ENCODE results near the gene KCTD2. TPM values are rescaled to one million over a fixed set of nuclear protein-coding genes. Genes with fewer than 3 reads are reported as not detected.

KCTD2 gene
- total RNA-seq, 6 donors from 2014 or later, result 17.8 to 26.1 (median 22.9) TPM

DNA sequence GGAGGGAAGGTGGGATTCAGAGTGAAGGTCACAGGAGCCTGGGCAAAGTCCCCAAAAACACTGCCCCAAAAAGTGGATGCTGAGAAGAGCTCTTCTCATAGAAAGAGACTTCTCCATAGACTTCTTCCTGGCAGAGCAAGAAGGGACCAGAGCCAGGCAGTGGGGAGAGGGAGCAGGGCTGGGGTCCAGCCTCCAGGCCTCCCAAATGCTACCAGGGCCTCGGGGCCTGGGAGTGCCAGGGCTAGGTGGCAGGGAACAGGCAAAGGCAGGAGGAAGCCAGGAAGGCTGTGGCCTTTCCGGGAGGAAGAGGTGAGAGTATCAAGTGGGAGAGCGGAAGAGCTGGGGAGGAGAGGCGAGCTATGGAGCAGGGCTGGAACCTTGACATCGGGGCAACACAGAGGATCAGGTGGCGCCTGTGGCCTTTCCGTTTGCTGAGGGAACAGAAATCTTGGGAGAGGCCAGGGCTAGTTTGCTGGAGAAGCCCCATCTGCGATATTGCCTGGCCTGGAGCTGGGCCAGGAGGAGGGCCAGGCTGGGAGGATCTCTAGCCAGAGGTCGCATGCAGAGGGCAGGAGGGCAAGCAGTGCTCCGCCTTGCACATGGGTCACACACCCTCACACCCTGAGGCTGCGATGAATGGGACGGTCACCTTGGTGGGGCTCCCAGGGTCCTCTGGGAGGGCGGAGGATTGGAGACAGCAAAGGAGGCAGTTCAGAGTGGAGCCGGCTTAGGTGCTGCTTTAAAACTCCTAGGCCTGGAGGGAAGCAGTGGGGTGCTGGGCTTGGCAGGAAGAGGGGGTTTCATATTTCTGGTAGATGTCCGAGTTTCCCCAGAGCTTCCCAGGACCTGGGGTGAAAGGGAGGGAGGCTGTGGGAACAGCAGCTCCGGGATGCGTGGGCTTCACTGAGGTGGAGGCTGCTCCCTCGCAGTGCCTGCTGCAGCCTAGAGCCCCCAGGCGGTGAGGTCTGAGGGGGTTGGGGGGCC lies 44.1 kb downstream of the KCTD2 start:
- Histone ChIP-seq H3K4me3 (peak overlapping the region in 3 of 4 donors; percentile 3 to 60 (median 11)), H3K27ac (peak overlapping the region; percentile 74 to 98 (median 82)), H3K9me3 (no peaks in the 10 kb centered on the region), H3K27me3 (no peaks in the 10 kb centered on the region), H3K36me3 (peaks cover 0 to 5% (median 2%) of the 10 kb centered on the region in 4 donors), H3K4me1 (peaks cover 76 to 98% (median 82%) of the 10 kb centered on the region in 4 donors)
- TF ChIP-seq POLR2A (IDR thresholded peaks at IDR 0.05), result peak in 1 of 4 donors; percentile 11
- no peak for TF ChIP-seq EP300 (IDR thresholded peaks at IDR 0.05)
- peak in 1 of 2 donors; percentile 45 for DNase-seq
- 50 to 59% methylated on average over 11 to 17 of the region's 19 CpGs for WGBS, 2 donors
- no peak for ATAC-seq (ENCODE audit: low FRiP score in 2 of 2)

- ATAC-seq (ENCODE audit: low FRiP score in 2 of 2) (no peak), DNase-seq (no peak)
- TF ChIP-seq EP300 (IDR thresholded peaks at IDR 0.05), result no peak
- no peak for TF ChIP-seq POLR2A (IDR thresholded peaks at IDR 0.05)
- TF ChIP-seq, protein P1, sequence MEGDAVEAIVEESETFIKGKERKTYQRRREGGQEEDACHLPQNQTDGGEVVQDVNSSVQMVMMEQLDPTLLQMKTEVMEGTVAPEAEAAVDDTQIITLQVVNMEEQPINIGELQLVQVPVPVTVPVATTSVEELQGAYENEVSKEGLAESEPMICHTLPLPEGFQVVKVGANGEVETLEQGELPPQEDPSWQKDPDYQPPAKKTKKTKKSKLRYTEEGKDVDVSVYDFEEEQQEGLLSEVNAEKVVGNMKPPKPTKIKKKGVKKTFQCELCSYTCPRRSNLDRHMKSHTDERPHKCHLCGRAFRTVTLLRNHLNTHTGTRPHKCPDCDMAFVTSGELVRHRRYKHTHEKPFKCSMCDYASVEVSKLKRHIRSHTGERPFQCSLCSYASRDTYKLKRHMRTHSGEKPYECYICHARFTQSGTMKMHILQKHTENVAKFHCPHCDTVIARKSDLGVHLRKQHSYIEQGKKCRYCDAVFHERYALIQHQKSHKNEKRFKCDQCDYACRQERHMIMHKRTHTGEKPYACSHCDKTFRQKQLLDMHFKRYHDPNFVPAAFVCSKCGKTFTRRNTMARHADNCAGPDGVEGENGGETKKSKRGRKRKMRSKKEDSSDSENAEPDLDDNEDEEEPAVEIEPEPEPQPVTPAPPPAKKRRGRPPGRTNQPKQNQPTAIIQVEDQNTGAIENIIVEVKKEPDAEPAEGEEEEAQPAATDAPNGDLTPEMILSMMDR (IDR thresholded peaks at IDR 0.05), result no peak
- TF ChIP-seq POLR2AphosphoS5 (IDR thresholded peaks at IDR 0.05), result no peak
- 78 to 87% methylated on average over 10 of the region's 10 CpGs for WGBS, 2 donors
- Histone ChIP-seq H3K27ac (peak overlapping the region; percentile 74 to 98 (median 82)), H3K4me3 (peak overlapping the region in 3 of 4 donors; percentile 3 to 60 (median 11)), H3K9me3 (no peaks in the 10 kb centered on the region), H3K27me3 (no peaks in the 10 kb centered on the region), H3K4me1 (peaks cover 75 to 99% (median 81%) of the 10 kb centered on the region in 4 donors), H3K36me3 (peaks cover 0 to 5% (median 2%) of the 10 kb centered on the region in 4 donors)
Measured at GRCh38 chr17:75091855-75092327, 44.9 kb downstream of the KCTD2 start.

DNA sequence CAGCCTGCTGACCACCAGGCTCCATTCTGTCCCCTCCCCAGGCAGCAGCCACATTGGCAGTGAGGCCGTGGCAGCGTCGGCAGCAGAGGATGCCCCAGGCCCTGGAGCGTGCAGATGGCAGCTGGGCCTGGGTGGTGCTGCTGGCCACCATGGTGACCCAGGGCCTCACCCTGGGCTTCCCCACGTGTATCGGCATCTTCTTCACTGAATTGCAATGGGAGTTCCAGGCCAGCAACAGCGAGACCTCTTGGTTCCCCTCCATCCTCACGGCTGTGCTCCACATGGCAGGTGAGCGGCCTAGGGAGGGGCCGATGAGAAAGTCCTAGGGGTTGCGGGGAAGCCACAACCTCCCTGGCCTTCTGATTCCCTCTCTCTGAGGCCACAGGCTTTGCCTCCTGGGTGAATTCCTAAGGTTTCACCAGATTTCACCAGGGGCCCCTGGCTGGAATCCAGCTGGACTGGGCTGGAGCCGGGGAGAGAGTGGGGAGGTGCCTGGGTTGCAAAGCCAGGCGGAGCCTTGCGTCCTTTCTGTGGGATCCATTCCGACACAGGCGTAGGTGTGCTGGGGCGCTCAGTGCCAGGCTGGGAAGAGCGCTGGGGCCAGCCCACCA lies 46.6 kb downstream of the KCTD2 start:
- ATAC-seq (ENCODE audit: low FRiP score in 2 of 2) (no peak), DNase-seq (peak in 1 of 2 donors; percentile 44)
- peaks cover 0 to 17% (median 11%) of the 10 kb centered on the region in 4 donors for H3K36me3 ChIP-seq
- no peak for TF ChIP-seq EP300 (IDR thresholded peaks at IDR 0.05)
- TF ChIP-seq POLR2AphosphoS5 (IDR thresholded peaks at IDR 0.05), result no peak
- no peak for TF ChIP-seq POLR2A (IDR thresholded peaks at IDR 0.05)
- TF ChIP-seq, protein P1 (IDR thresholded peaks at IDR 0.05), result no peak
- peak overlapping the region in 1 of 4 donors; percentile 10 for H3K4me3 ChIP-seq
- H3K4me1 ChIP-seq, result peaks cover 67 to 90% (median 76%) of the 10 kb centered on the region in 4 donors
- H3K9me3 ChIP-seq, result no peaks in the 10 kb centered on the region
- peak overlapping the region; percentile 56 to 98 (median 82) for H3K27ac ChIP-seq
- no peaks in the 10 kb centered on the region for H3K27me3 ChIP-seq
- 76 to 93% methylated on average over 3 to 14 of the region's 18 CpGs for WGBS, 2 donors

GRCh38 chr17:75094871-75095399 lies 47.9 kb downstream of the KCTD2 start:
- no peak for ATAC-seq (ENCODE audit: low FRiP score in 2 of 2)
- no peaks in the 10 kb centered on the region for H3K9me3 ChIP-seq
- no peak overlapping the region for H3K4me3 ChIP-seq
- peak overlapping the region; percentile 75 to 98 (median 79) for H3K27ac ChIP-seq
- peaks cover 1 to 30% (median 21%) of the 10 kb centered on the region in 4 donors for H3K36me3 ChIP-seq
- WGBS, 2 donors, result 85 to 100% methylated on average over 1 to 15 of the region's 16 CpGs
- DNase-seq, result no peak
- TF ChIP-seq, protein P1 (IDR thresholded peaks at IDR 0.05), result no peak
- TF ChIP-seq POLR2A (IDR thresholded peaks at IDR 0.05) (no peak), POLR2AphosphoS5 (IDR thresholded peaks at IDR 0.05) (no peak), EP300 (IDR thresholded peaks at IDR 0.05) (no peak)
- H3K27me3 ChIP-seq, result no peaks in the 10 kb centered on the region
- peaks cover 54 to 77% (median 63%) of the 10 kb centered on the region in 4 donors for H3K4me1 ChIP-seq
